Ramos (cell line): Measurements from ENCODE around the gene KIRREL1.

Source experiments
- in situ Hi-C: fragments of 300-500 bp; cut with MboI; formaldehyde crosslinking; loops from one replicate; pipeline ENCODE4 v1.14.3; 2022; ENCODE audit warnings: low sequenced_read_pairs; ENCODE audit not compliant: unreplicated experiment

KIRREL1 gene

DNA sequence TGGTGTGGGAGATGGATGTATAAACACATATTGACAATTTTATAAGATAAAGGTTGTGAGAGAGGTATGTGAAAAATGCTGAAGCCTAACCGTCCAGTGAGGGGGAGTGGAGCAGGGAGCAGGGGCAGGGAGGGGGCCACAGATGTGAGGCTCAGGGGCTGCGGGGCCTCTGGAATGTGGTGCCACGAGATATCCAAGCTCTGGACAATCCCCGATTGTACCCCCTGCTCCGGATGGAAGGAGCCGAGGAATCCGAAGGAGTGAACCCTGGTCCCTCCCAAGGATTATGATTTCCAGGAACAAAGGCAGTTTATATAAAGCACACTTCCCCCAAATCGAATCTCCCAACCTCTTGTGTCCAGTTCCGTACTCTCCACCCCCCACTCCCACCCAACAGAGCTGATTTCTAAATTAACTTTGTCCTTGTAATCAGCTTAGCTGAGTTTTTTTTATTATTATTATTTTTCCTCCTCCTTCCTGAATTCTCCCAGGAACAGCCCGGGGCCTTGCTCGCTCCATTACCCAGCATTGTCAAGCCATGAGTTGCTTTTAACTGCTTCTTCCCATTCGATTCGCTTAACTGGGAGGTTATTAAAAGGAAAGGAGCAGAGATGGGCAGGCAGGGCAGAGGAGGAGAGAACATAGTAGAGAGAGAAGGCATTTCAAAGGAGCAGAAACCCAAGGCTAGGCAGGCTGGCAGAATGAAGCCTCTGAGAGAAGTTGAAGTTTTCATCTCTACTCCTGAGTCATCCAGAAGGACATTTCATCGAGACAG is 9.4 kb downstream of the KIRREL1 start:
- in situ Hi-C loops, result no loop called here

DNA sequence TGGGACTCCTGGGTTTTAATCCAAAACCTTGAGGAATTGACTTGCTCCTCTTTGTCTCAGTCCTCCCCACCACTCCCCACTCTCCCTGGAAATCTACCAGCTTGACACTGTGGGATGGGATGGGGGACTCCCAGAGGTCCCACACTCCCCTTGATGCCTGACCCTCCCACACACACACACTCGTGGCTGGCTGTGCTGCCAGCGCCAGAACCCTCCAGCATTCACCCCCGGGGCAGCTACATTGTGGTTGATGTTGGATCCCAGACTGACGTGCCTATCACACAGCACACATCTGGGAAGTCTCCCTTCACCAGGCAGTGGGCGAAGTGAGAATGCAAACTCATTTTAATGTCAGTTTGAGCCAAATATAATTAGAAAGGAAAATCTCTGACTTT is 10.0 kb downstream of the KIRREL1 start:
- in situ Hi-C loops, result no loop called here

DNA sequence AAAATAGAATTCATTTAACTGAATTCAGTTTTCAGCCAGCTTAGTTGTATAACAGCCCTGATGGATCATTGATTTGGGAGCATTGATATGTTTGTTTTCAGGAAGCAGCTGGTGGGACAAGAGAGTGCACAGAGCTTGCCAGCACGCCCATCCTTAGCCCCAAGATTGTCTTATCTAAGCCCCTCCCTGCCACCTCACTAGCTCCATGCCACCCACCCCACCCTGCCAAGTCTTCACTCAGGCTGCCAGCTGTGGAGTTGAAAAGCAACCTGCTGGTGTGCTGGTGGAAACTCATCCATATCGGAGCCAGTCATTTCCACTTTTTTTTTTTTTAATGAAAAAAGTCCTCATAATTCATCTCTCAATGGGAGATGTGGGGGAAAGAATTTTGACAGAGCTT is 11.8 kb downstream of the KIRREL1 start:
- in situ Hi-C loops, result no loop called here

DNA sequence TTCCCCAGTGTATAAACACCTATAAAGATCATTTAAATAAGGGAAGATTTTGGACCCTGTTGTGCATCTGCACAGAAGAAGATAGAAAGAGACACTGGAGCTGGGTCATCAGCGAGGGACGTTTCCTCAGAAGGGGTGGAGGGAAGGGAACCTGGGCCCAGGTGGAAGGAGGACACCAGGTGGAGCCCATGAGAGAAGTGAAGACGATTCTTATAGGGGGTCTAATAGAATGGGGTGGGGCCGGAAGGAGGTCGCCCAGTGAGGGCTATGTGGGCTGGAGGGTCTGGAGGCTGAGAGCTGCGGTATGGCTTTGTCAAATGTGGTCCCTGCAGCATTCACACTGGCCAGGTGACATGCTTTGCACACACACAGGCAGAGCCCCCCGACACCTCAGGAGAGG is 13.7 kb downstream of the KIRREL1 start:
- in situ Hi-C loops, result no loop called here

DNA sequence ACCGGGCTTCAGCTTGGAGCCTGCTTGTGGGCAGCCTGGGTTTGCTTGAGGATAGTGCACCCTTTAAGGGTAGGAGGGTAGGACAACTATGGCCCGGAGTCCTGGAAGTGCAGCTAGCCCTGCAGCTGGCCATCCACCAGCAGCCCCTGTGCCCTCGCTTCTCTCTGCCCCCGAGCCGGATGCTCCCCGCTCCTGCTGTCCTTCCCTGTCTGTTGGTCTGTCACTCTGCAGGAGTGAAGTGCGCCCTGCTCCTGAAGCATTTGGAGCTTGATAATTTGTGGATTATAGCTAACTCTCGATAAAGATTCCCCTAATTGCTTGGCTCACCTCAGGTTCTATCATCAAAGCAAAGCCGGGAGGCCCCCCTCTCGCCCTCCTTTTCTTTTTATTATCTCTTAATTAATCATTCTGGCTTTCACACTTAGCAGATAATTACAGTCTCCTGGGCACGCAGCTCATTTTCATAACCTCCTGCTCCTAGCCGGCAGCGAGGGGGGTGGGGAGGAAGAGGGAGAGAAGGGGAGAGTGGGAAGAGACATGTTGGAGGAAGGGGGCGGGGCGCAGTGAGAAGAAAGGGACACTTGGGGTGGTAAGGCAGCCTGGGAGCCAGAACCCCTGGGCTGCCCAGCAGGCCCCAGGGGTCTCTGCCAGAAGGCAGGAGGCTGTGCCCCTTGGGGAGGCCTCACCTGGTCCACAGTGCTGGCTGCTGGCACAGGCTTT is 14.4 kb downstream of the KIRREL1 start:
- in situ Hi-C loops, result no loop called here

DNA sequence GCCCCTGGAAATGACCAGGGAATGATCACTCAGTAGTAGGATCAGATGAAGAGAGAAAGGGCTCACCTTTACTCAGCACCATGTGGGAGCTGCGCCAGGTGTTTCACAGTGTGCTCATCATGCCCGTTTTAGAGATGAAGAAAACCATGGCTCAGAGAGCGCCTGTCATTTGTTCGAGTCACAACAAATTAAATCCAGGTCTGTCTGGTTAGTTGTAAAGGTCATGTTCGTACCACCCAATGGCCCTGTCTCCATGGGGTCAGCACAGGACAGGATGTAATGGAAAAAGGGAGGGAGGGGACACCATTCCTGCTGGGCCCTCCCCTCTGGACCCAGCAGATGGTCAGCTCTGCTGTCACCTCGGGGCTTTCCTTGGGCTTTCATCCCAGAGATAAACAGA is 15.2 kb downstream of the KIRREL1 start:
- in situ Hi-C loops, result no loop called here

DNA sequence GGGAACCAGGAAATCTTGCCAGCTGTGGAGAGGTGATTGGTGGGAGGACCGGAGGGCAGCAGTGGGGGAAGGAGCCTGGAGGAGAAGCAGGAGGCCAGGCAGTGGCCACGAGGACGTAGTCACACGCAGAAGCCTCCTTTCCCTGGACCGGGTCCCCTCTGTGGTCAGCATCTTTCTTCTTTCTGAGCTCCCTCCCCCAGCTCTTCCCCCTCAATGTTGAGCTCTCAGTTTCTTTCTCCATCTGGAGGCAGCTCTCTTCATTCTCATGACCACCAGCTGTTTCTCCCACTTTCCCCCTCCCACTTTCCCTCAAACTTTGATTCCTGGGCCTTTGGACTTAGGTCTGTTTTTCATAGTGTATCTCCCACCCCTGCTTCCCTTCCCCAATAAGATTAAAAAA is 18.3 kb downstream of the KIRREL1 start:
- in situ Hi-C loops, result no loop called here

DNA sequence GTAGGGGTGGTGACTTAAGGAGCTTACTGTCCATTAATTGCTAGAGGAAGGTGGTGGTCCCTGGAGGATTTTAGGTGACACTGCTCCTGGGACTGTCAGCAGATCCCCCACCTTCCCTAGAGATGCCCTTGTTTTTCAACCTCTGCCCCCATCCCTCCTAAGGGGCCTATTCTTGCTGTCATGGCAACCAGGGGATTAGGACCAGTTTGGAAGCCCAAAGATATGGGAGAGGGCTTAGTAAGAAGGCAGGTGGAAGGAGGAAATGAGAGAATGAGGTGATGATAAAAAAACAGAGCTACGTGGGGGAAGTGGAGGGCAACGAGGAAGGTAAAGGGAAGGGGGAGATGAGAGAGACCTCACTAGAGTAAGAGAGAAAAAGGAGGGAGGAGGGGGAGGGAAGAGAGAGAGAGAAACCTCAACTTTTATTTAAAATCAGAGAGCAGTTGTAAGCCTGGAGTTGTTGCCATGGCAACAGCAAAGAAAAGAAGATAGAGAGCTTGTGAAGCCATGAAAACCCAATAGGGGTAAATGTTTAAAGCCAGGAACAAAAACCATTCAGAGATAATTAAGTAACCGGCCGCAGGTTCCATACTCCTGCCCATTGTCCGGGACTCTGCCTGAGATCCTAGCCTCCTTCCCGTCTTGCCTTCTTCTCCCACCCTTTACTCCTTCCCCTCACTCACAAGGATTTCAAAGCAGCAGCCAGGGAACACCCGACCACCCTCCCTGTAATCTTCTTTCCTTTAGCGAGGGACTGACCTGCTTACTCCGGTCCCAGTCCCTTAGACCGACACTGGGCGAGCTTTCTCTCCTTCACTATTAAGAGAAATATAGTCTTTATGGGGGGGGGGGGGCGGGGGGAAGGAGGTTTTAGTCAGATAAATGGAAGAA is 20.6 kb downstream of the KIRREL1 start:
- in situ Hi-C loops, result no loop called here

DNA sequence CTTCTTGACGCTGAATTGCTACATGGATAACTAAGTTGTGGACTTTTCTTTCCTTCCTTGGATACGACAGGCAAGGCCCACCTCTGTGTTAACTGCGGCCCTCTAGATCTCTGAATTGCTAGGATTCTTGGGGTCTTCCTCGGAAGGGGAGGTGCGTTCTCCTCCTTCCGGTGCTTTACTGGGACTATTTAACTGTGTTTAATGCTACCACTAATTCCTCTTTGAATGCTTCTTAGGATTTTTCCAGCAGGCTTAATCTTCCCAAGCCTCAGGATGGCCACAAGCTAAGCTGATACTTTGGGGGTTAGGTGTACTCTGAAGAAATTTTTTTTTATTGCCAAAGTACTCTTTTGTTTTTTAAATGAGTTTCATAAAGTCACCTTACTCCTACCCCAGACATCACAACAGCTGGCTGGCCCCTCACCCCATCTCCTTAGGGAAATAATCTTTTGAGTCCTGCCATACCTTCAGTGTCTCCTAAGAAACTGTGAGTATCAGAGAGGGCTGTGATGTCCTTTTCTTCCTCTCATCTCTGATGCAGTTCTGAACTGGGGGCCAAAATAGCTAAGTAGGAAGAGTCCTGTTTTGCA is 21.4 kb downstream of the KIRREL1 start:
- in situ Hi-C loops, result no loop called here

DNA sequence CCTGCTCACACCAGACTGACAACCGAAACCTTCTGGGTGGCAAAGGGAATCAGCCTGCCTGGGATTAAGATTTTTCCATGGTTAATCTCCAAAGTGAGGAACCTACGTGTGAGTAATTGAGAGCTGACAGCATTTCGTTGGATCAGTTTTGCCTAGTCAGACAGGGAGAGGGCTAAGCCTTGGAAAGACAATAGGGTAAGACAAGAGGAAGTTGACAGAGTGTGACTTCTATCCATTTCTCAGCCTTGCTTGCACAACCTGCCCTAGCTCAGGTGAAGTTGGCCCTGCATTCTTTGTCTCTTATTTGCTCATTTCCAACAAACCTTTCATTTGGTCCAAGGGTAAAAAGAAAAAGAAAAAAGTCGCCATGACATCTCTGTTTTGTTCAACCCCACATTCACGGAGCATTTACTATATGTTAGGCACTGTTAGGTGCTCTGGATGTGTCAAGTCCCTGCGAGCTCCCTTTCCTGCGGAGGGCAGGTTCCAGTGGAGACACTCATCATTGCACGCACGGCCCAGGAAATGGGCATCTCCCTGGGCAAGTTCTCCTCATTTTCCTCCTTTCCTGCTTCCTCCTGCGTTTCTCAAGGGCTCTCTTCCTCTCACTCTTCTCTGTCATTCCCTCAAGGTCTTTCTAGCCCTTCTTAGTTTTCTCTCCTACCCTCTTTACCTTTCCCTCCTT is 23.3 kb downstream of the KIRREL1 start:
- in situ Hi-C loops, result no loop called here

DNA sequence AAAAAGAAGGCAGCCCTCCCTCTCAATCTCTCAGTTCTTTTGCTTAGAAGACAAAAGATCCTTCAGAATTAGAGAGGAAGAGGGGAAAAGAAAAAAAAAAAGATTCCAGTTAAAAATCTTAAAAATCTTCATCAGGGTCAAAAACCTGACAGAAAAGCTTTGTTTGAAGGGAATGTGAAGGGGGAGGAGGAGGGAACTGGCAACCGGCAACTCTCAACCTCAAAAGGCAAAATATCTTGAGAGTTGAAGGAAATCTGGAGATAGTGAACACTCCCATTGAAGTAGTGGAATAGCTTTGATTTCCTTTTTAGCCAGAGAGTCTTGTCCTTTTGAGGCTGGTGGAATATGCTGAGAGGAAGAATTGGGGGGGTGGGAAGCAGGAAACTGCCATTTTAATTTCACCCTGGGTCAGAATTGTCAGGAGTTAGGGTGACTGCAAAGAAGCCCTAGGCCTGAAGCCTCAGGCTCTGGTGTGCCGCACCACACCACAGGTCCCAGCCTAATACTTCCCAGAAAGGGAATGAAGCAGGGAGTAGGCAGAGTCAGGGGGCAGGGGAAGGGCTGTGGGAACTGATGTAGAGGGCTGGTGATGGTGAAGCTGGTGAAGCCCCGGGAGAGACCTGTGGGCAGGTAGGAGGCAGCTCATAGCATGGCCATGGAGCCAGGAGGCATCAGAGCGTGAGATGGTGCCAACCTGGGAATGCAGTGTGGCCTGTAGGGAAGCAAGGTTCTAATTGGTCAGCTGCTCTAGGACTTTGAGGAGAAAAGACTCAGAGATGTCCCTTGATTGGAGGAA is 24.6 kb downstream of the KIRREL1 start:
- in situ Hi-C loops, result no loop called here

DNA sequence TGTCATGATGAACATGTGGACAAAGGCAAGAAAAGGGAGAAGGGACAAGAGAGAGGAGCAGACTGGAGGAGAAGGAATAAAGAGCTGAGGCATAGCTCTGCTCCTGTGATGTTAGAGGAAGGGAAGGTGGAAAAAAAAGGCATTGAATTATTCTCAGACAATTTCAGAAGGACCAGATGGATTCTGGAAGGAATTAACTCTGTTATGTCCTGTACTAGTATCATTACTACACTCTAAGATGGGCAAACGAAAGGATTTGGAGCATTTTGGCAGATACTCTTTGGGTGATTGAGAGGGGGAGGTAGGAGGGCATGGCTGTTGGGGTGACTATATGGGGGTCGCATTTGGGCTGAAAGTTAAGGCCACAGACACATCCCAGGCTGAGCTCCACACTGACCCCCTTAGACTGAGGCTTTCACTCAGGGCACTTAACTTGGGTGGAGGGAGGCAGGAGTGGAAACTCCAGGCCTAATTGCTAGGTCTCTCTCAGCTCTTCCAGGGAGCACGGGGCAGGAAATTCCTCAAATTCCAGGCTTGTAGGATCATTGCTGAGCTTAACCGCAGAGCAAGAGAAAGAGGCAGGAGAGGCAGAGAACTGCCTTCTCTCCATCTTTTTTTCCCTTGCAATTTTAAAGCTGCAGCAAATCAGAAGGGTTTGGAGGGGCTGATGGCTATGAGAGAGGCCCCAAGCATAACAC is 25.9 kb downstream of the KIRREL1 start:
- in situ Hi-C loops, result no loop called here

DNA sequence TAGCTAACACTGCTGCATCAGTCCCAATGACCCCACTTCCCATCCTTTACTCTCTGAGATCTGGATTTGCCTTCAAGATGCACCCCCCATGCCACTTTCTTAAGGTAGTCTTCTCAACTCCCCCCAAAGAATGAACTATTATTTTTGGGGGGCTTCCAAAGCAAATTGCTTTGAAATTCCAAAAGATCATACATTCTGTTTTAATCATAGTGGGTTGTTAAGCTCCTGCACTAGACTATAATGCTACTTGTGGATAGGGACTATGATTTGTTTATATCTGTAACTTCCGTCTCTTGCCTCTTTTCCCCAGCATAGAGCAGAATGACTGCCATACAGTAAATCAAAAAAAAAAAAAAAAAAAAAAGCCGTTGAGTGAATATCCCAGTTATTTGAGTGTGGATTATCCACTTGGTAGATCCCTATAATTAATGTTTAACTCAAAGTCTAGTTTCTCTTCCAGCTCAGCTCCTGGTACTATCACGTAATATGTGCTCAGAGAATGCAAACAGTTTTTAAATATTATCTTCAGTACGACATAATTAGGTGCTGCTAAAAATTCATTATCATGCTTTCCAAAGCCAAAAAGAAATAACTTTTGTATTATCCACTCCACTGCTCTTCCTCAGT is 26.9 kb downstream of the KIRREL1 start:
- in situ Hi-C loops, result no loop called here

DNA sequence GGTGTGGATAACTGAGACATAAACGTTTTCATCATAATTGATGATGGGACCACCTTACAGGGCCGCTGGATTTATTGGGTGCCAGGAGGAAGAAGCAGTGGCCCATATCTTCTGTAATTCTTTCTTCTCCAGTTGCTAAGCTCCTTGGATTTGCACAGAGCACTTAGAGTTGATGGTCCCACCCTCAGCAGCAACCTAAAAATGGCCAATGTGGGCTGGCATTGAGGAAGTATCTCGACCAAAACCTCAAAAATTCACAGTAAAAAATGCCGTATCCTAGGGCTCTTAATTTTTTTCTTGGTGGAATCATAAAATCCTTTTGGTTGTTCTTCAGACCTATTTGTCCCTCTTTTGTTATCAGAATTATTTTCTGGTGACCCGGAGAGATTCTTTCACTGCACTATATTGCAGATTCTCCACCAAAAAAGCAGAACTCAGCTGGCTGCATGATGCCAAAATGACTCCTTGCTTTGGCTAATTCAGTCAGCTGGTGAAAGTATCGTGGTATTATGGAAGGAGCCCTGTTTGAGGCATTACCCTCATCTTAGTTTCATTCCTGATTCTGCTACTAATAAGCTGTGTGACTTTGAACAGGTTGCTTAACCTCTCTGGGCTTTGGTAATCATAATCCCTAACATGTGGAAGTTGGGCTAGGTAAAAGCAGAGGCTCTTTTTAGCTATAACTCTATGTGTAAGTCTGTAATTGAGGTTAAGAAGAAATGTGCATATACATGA is 27.6 kb downstream of the KIRREL1 start:
- in situ Hi-C loops, result no loop called here

DNA sequence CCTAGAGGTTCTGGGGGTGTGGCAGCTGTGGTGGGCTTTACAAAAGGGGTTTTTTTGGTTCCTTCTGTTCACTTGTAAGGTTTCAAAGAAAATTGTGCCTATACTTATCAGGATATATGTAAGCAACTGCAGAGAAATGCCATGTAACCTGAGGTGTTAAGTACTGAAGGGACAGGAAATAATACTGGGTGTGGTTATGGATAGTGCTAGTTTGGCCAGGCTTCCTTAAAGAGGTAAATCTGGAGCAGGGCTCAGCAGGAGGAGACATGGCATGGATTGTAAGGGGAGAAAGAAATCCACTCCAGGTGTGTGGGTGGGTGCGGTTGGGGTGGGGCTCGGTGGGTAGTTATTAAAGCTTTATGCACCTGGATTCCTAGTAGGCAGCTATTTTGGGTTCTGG is 28.3 kb downstream of the KIRREL1 start:
- in situ Hi-C loops, result no loop called here

DNA sequence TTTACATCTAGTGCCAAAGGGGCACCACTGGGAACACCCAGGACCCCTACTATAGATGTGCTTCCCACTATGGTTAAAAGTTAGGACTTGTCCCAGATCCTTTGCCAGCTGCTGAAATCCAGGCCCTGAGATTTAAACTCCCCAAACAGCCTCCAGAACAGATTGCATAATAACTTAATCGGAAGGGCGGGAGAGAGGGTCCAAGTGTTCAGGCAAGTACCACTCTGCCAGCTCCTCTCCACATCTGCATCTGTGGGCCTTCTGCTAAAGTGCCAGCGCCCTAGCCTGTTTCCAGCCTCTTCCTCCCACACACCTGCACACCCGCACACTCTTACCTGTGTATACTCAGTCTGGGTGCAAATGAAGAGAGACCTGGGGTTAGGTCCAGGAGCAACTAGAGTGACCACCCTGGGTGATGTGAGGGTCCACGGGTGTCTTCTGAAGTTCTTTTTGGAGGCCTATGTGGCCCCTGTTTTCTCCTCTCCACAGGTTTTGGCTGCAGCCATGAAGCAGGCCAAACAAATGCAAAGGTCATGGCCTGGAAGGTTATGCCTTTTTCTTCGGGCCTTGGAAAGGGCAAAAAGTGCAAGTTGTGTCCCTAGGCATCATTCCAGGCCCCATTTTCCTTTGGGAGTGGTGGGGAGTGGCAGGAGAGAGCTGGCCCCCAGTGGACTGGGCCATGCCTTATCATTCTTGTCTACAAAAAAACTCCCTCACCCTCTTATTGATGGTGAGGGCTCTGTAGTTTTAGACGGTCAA is 29.3 kb downstream of the KIRREL1 start:
- in situ Hi-C loops, result no loop called here

DNA sequence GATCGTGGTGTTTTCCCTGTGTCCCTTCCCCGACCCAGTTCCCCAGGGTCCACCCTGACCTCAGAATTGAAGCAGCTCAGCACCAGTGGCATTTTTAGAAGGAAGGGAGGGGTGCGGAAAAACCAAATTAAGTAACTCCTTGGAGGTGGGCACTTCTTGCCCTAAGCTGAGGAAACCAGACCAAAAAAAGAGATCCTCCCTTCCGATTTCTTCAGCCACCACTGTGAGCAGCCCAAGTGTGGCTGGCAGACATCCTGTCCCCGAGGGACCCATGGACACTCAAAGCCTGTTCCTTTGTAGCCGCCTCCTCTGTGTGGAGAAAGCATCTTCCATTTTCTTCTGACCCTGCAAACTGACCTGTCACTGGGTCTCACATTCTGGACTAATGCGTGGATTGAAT is 31.3 kb downstream of the KIRREL1 start:
- in situ Hi-C loops, result no loop called here
